H1 (cell line): ENCODE results near the gene FREM1. TPM values are rescaled to one million over a fixed set of nuclear protein-coding genes. Genes with fewer than 3 reads are reported as not detected.

Experiments used
- CTCF ChIA-PET: fragments of 300-600 bp; sonication (Branson Sonifier 250); formaldehyde crosslinking; loops from one replicate; lab custom pipeline; 2021; ENCODE audit not compliant: partially characterized antibody; lab: Charles Lee
- POLR2A ChIA-PET: fragments of 300-600 bp; sonication (Branson Sonifier 250); formaldehyde crosslinking; loops from one replicate; lab custom pipeline; 2021; ENCODE audit warnings: inconsistent platforms; ENCODE audit not compliant: partially characterized antibody; lab: Charles Lee
- DNase-seq, 2 experiments: peaks; one replicate each; pipeline versions ENCODE4 v3.0.0 to v3.0.0-alpha.2; 2010 to 2022; ENCODE audit warnings: low spot score in 2 of 2, low read depth in 1 of 2, mixed read lengths in 1 of 2
- FAIRE-seq: peaks from 2 replicates; lab custom pipeline; 2011; peaks lifted over from hg19 to GRCh38; lab: Jason Lieb, UNC
- H2AFZ ChIP-seq: 2 replicates; pipeline ENCODE4 v1.8.1; 2012; ENCODE audit warnings: low read length, inconsistent platforms
- H2AK5ac ChIP-seq: 2 replicates; pipeline ENCODE4 v1.6.1; 2013; ENCODE audit warnings: low read depth, low read length
- H2BK120ac ChIP-seq: replicated peaks from 2 replicates; pipeline ENCODE3; 2013; ENCODE audit warnings: low read depth, low read length, inconsistent platforms
- H2BK12ac ChIP-seq: 2 replicates; pipeline ENCODE4 v1.6.1; 2013; ENCODE audit warnings: low read depth, low read length
- H2BK15ac ChIP-seq: 2 replicates; pipeline ENCODE4 v1.6.1; 2013; ENCODE audit warnings: low read length
- H2BK20ac ChIP-seq: 2 replicates; pipeline ENCODE4 v1.6.1; 2013; ENCODE audit warnings: low read length
- H2BK5ac ChIP-seq: 2 replicates; pipeline ENCODE4 v1.6.1; 2013; ENCODE audit warnings: low read depth, low read length
- H3K14ac ChIP-seq: 2 replicates; pipeline ENCODE4 v1.6.1; 2013; ENCODE audit warnings: inconsistent platforms; ENCODE audit not compliant: insufficient read length
- H3K18ac ChIP-seq: 2 replicates; pipeline ENCODE4 v1.6.1; 2013; ENCODE audit warnings: low read length; ENCODE audit errors: extremely low read depth
- H3K23ac ChIP-seq: 2 replicates; pipeline ENCODE4 v1.6.1; 2013; ENCODE audit warnings: inconsistent platforms; ENCODE audit not compliant: insufficient read length
- H3K23me2 ChIP-seq: 2 replicates; pipeline ENCODE4 v1.6.1; 2013; ENCODE audit warnings: low read depth, low read length
- H3K27ac ChIP-seq: 2 replicates; pipeline ENCODE4 v1.6.1; 2011; ENCODE audit warnings: low read depth, low read length, inconsistent platforms
- H3K27me3 ChIP-seq, 4 experiments: replicated peaks in 1 of 4; 1 replicate in 1 of 4; 2 replicates in 3 of 4; pipeline versions ENCODE4 v1.6.1 to v1.8.1; 2011 to 2013; ENCODE audit warnings: low read length in 3 of 4, mild to moderate bottlenecking in 3 of 4, inconsistent platforms in 2 of 4, mixed read lengths in 2 of 4, moderate library complexity in 1 of 4; ENCODE audit not compliant: control insufficient read depth in 3 of 4, insufficient read depth in 3 of 4; ENCODE audit errors: extremely low read depth in 1 of 4
- H3K36me3 ChIP-seq, 4 experiments: 2 replicates each; pipeline versions ENCODE4 v1.6.1 to v1.8.1; 2011 to 2013; ENCODE audit warnings: mild to moderate bottlenecking in 4 of 4, low read length in 3 of 4, moderate library complexity in 2 of 4, control low read depth in 1 of 4, inconsistent platforms in 1 of 4; ENCODE audit not compliant: insufficient read depth in 4 of 4, control insufficient read depth in 2 of 4
- H3K4ac ChIP-seq: replicated peaks from 2 replicates; pipeline ENCODE3; 2013; ENCODE audit warnings: low read length, low read depth, mixed read lengths, inconsistent platforms; ENCODE audit not compliant: insufficient read length
- H3K4me1 ChIP-seq, 4 experiments: replicated peaks in 1 of 4; 1 replicate in 1 of 4; 2 replicates in 3 of 4; pipeline versions ENCODE4 v1.6.1 to v1.8.1; 2011 to 2013; ENCODE audit warnings: low read length in 3 of 4, inconsistent platforms in 2 of 4, mixed read lengths in 1 of 4; ENCODE audit not compliant: insufficient read depth in 4 of 4, control insufficient read depth in 3 of 4
- H3K4me2 ChIP-seq, 2 experiments: 2 replicates each; pipeline versions ENCODE4 v1.6.1 to v1.8.1; 2011 to 2013; ENCODE audit warnings: low read depth in 2 of 2, low read length in 2 of 2, control low read depth in 1 of 2, inconsistent platforms in 1 of 2, mild to moderate bottlenecking in 1 of 2; ENCODE audit not compliant: insufficient read depth in 1 of 2
- H3K4me3 ChIP-seq, 4 experiments: fragments of 200-600, 300-600 bp in 1 of 4; sonication (generic), shearing (Covaris generic), sonication (Bioruptor Twin) in 1 of 4; 2 replicates each; pipeline versions ENCODE4 v1.5.1 to v1.8.1; 2011 to 2016; ENCODE audit warnings: low read length in 4 of 4, low read depth in 3 of 4, control low read depth in 2 of 4, inconsistent platforms in 2 of 4, mild to moderate bottlenecking in 2 of 4, mixed read lengths in 1 of 4, moderate library complexity in 1 of 4; ENCODE audit not compliant: insufficient read depth in 2 of 4; ENCODE audit errors: extremely low read depth in 1 of 4
- H3K56ac ChIP-seq: replicated peaks from 2 replicates; pipeline ENCODE3; 2013; ENCODE audit warnings: low read depth, mild to moderate bottlenecking, mixed read lengths, low read length, inconsistent platforms; ENCODE audit not compliant: insufficient read length
- H3K79me1 ChIP-seq: 2 replicates; pipeline ENCODE4 v1.6.1; 2013; ENCODE audit warnings: low read depth, low read length, control low read depth
- H3K79me2 ChIP-seq, 2 experiments: 2 replicates each; pipeline versions ENCODE4 v1.6.1 to v1.8.1; 2012 to 2013; ENCODE audit warnings: low read length in 2 of 2, mild to moderate bottlenecking in 2 of 2, inconsistent platforms in 1 of 2; ENCODE audit not compliant: insufficient read depth in 2 of 2, control insufficient read depth in 1 of 2
- H3K9ac ChIP-seq, 4 experiments: replicated peaks in 1 of 4; 1 replicate in 1 of 4; 2 replicates in 3 of 4; pipeline versions ENCODE4 v1.6.1 to v1.8.1; 2011 to 2013; ENCODE audit warnings: low read depth in 3 of 4, low read length in 3 of 4, control low read depth in 2 of 4, mild to moderate bottlenecking in 2 of 4, moderate library complexity in 2 of 4, inconsistent platforms in 1 of 4; ENCODE audit errors: extremely low read depth in 1 of 4
- H3K9me3 ChIP-seq, 2 experiments: 2 replicates each; pipeline versions ENCODE4 v1.6.1 to v1.8.1; 2012 to 2013; ENCODE audit warnings: mild to moderate bottlenecking in 2 of 2, moderate library complexity in 2 of 2, control low read depth in 1 of 2, inconsistent platforms in 1 of 2, low read depth in 1 of 2, low read length in 1 of 2, mixed read lengths in 1 of 2; ENCODE audit not compliant: insufficient read depth in 2 of 2
- H4K20me1 ChIP-seq, 2 experiments: replicated peaks in 1 of 2; 2 replicates each; pipeline versions ENCODE3 to v1.8.1; 2011 to 2013; ENCODE audit warnings: inconsistent platforms in 2 of 2, low read length in 2 of 2, mild to moderate bottlenecking in 1 of 2; ENCODE audit not compliant: insufficient read depth in 2 of 2, control insufficient read depth in 1 of 2
- H4K5ac ChIP-seq: 2 replicates; pipeline ENCODE4 v1.6.1; 2013; ENCODE audit warnings: low read length, low read depth, mixed read lengths, inconsistent platforms; ENCODE audit not compliant: insufficient read length
- H4K8ac ChIP-seq: 2 replicates; pipeline ENCODE4 v1.8.0; 2013; ENCODE audit warnings: mild to moderate bottlenecking, moderate library complexity, low read length, inconsistent platforms; ENCODE audit not compliant: insufficient read depth; ENCODE audit errors: extremely low read depth
- H4K91ac ChIP-seq: replicated peaks from 2 replicates; pipeline ENCODE3; 2013; ENCODE audit warnings: low read length, mixed read lengths, inconsistent platforms; ENCODE audit not compliant: insufficient read length
- ATF2 ChIP-seq: IDR thresholded peaks from 2 replicates; pipeline ENCODE4 v1.6.1; 2012; ENCODE audit warnings: low read length, inconsistent platforms
- CHD1 ChIP-seq: IDR thresholded peaks from 2 replicates; pipeline ENCODE4 v1.6.1; 2012; ENCODE audit warnings: low read depth, low read length, improper control_type of control experiment
- EGR1 ChIP-seq: IDR thresholded peaks from 2 replicates; pipeline ENCODE4 v1.6.1; 2011; ENCODE audit warnings: low read depth, low read length, borderline replicate concordance
- MAFK ChIP-seq: IDR thresholded peaks from 2 replicates; pipeline ENCODE4 v1.6.1; 2012; ENCODE audit warnings: low read depth, mild to moderate bottlenecking, improper control_type of control experiment, low read length
- NANOG ChIP-seq: IDR thresholded peaks from 2 replicates; pipeline ENCODE4 v1.6.1; 2011; ENCODE audit warnings: low read length, low read depth, mild to moderate bottlenecking, inconsistent platforms; ENCODE audit not compliant: insufficient read depth, poor library complexity, severe bottlenecking
- PHF8 ChIP-seq: fragments of 200-600 bp; sonication (generic); conservative IDR thresholded peaks from 2 replicates; pipeline ENCODE4 v1.7.1; 2012; ENCODE audit warnings: low read depth, mild to moderate bottlenecking, inconsistent platforms, low read length, moderate library complexity
- RAD21 ChIP-seq, 2 experiments: IDR thresholded peaks in 1 of 2; conservative IDR thresholded peaks in 1 of 2; 2 replicates each; pipeline ENCODE4 v1.6.1; 2011; ENCODE audit warnings: low read depth in 2 of 2, low read length in 2 of 2, improper control_type of control experiment in 1 of 2, inconsistent platforms in 1 of 2, mild to moderate bottlenecking in 1 of 2, moderate library complexity in 1 of 2
- SAP30 ChIP-seq: fragments of 300-600 bp; sonication (generic); IDR thresholded peaks from 2 replicates; pipeline ENCODE4 v1.7.1; 2012; ENCODE audit warnings: low read length, moderate library complexity, mild to moderate bottlenecking, inconsistent platforms; ENCODE audit not compliant: insufficient read depth, insufficient replicate concordance
- SP2 ChIP-seq: IDR thresholded peaks from 2 replicates; pipeline ENCODE4 v1.6.1; 2012; ENCODE audit warnings: mild to moderate bottlenecking, low read length, inconsistent platforms
- WGBS, 2 experiments: shearing (Covaris generic) in 1 of 2; methylation state at CpG; one replicate each; pipeline versions ENCODE4 v1.1.6 to v1.1.7; 2013 to 2015; ENCODE audit warnings: low lambda C conversion rate in 2 of 2, mixed read lengths in 2 of 2, inconsistent platforms in 1 of 2, low coverage in 1 of 2, missing lambda C conversion rate in 1 of 2; ENCODE audit not compliant: insufficient replicate concordance in 2 of 2, insufficient coverage in 1 of 2, insufficient read length in 1 of 2; ENCODE audit errors: extremely low coverage in 1 of 2, missing lambda C conversion rate in 1 of 2; 5-methylcytosine and 5-hydroxymethylcytosine counted together
- polyA plus RNA-seq, 7 experiments: library from polyadenylated mRNA; depleted of rRNA in 3 of 7; stranded (reverse) in 5 of 7; unstranded in 2 of 7; fragments of >200 nt in 5 of 7; fragments of 200-250 nt in 2 of 7; gene quantifications; 1 replicate in 5 of 7; 2 replicates in 1 of 7; 4 replicates in 1 of 7; pipeline versions ENCODE4 v1.2.1 to v1.2.3, GENCODE V29; 2011 to 2013; ENCODE audit warnings: missing spikeins in 2 of 7, mixed read lengths in 2 of 7
- total RNA-seq: library from RNA; stranded (reverse); fragmentation: NEBNext Ultra II Directional; extraction: Animal tissue kit (Norgen Biotek cat#: 25700); gene quantifications from 2 replicates; pipeline ENCODE4 v1.2.1, GENCODE V29; 2021

The FREM1 gene
- total and polyA plus RNA-seq, 2 of the 8 experiments (the other 6 are each of a cell fraction or from before 2014, with no cell fraction given), result 2.6 to 3.1 TPM

GRCh38 chr9:14902561-14902960 is 7.7 kb downstream of the FREM1 start:
- no peak overlapping the region for H2BK20ac ChIP-seq
- no peak overlapping the region for H2BK12ac ChIP-seq
- no peak overlapping the region for H2BK5ac ChIP-seq
- H3K27me3 ChIP-seq, result no peaks in the 10 kb centered on the region
- 78% methylated on average over 1 of the region's 1 CpG; no CpG with 5 or more reads in 1 of the 2 experiments for WGBS, 2 experiments
- H3K56ac ChIP-seq, result no peak overlapping the region
- no peak overlapping the region for H3K9ac ChIP-seq
- H2BK15ac ChIP-seq, result no peak overlapping the region
- H3K23ac ChIP-seq, result no peak overlapping the region
- POLR2A ChIA-PET, result no interaction called here
- no peak overlapping the region for H3K14ac ChIP-seq
- H3K4ac ChIP-seq, result no peak overlapping the region
- H3K23me2 ChIP-seq, result no peaks in the 10 kb centered on the region
- CTCF ChIA-PET, result interaction anchor here (1.3 to 1.4 kb wide), 3 partner anchors 13 to 56 kb away, joined by 3 to 5 read pairs (median 4); no protein-coding TSS in a partner anchor
- H3K36me3 ChIP-seq, result no peaks in the 10 kb centered on the region; a peak in 1 of 8 replicates
- no peak overlapping the region for H4K91ac ChIP-seq
- no peak overlapping the region for H2AFZ ChIP-seq
- no peak overlapping the region for H4K5ac ChIP-seq
- peaks cover 4 to 15% (median 10%) of the 10 kb centered on the region in 4 experiments; a peak in 5 of 7 replicates for H3K4me1 ChIP-seq
- H2AK5ac ChIP-seq, result no peak overlapping the region
- no peak overlapping the region for H3K4me3 ChIP-seq
- no peak overlapping the region for H2BK120ac ChIP-seq
- no peak overlapping the region for H3K18ac ChIP-seq
- no peak overlapping the region for H3K4me2 ChIP-seq
- no peak for TF ChIP-seq SAP30
- no peak for TF ChIP-seq PHF8
- TF ChIP-seq ATF2, result no peak
- TF ChIP-seq SP2, result no peak
- TF ChIP-seq MAFK, result no peak
- no peak for TF ChIP-seq CHD1
- no peak for TF ChIP-seq RAD21 (IDR thresholded peaks at IDR 0.05 in 1 of 2, conservative IDR thresholded peaks at IDR 0.05 in 1 of 2; ENCODE audit: low read depth in 2 of 2, low read length in 2 of 2)
- TF ChIP-seq NANOG, result no peak
- no peak for TF ChIP-seq EGR1
- H3K9me3 ChIP-seq, result no peaks in the 10 kb centered on the region
- H3K79me2 ChIP-seq, result no peaks in the 10 kb centered on the region
- no peak overlapping the region for H3K27ac ChIP-seq
- FAIRE-seq, result no peak
- no peaks in the 10 kb centered on the region for H3K79me1 ChIP-seq
- H4K8ac ChIP-seq, result no peak overlapping the region
- H4K20me1 ChIP-seq, result no peaks in the 10 kb centered on the region
- no peak for DNase-seq
